ENCODE data around the gene ITGB1BP2.
"Not testable (repeated sequence)": the region's sequence is repeated elsewhere in the genome, so short reads cannot be mapped to it uniquely, and the experiment has no call there.

ITGB1BP2 gene

DNA sequence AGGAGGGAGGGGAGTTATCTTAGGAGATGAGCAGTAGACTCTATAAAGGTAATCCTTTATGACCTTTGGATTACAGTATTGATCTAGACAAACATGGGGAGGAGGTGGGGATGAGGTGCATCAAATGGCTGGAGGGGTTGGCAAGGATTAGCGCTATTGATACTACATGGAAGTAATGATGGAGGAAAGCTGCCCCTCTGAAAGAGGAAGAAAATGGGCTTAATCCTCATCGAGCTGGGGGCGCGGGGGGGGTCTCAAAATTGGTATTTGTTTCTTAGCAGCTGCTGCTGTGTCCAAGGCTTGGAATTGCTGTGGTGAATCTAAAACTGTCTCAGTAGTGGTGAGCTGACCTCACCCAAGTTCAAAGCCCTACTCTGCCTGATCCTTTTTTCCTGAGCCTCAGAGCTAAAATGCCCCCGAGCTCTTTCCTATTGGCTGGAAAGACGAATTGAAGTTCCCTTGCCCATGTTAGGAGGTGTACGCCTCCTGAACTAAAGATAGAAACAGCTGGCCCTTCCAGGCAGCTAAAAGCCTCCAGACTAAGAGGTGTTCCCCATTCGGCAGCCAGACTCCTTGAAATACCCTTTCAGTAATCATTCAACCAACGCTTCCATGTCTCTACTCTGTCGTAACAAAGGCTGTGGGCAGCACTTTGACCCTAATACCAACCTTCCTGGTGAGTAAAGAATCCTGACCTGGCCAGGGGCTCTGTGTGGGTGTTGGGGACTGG lies at the start of gene ITGB1BP2:
TSS of gene ITGB1BP2 (plus strand) at position 556 of the 730 bp plus-strand sequence. CDS start at position 613, 57 bp downstream.
- no peak for DNase-seq

DNA sequence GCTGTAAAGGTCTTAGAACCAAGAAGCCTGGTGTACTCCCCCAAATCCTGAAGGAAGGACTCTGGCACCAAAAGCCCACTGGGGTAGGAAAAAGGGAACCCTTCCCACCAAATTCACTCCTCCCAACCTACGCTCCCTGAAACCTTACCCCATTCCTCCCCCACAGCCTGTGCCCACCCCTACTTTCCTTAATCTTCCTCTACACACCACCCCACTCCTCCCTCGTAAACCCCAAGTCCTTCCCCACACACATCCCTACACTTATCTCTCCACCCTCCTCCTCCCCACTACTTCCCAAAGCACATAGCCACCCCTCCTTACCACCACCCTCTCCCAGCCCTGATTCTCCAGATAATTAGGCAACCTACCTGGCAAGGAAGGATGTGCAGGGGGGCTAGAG lies 49.3 kb upstream of the ITGB1BP2 start:
- DNase-seq, result no peak

DNA sequence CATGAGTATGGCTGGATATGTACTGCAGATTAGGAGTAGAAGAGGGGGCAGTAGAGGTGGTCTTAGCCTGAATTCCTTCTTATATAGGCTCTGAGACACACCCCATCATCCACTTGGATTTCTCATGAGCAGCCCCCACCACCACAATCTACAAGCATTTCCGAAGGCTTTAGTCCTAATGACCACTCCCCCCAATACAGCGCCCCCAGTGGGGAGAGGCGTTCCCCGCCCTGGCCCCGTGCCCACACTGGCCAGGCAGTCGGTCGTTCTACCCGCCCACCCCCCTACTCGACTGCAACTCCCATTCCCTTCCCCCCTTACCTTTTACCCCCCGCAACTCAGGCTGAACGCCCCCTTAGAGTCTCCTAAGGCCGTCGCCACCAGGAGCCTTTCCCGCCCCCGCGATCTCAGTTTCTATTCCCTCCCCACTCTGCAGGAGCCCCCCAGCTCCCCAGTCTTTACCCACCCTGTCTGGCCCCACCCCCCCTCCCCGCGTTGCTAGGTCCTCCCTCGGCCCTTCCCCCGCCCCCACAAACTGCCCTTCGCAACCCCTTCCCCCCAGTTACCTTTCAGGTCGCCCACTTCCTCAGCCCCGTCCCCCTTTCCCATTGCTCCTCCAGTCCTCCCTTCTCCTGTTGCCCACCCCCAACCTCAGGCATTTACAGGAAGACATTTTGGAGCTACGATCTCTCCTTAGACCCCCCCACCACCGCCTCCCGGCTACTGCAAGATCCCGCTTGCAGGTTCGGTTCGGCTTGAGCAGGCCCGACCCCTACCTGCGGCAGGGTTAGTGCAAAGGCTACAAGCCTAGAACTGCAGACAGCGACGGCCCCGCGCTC lies 48.1 kb upstream of the ITGB1BP2 start:
- DNase-seq, result peak; percentile 2 to 67 (median 33)

DNA sequence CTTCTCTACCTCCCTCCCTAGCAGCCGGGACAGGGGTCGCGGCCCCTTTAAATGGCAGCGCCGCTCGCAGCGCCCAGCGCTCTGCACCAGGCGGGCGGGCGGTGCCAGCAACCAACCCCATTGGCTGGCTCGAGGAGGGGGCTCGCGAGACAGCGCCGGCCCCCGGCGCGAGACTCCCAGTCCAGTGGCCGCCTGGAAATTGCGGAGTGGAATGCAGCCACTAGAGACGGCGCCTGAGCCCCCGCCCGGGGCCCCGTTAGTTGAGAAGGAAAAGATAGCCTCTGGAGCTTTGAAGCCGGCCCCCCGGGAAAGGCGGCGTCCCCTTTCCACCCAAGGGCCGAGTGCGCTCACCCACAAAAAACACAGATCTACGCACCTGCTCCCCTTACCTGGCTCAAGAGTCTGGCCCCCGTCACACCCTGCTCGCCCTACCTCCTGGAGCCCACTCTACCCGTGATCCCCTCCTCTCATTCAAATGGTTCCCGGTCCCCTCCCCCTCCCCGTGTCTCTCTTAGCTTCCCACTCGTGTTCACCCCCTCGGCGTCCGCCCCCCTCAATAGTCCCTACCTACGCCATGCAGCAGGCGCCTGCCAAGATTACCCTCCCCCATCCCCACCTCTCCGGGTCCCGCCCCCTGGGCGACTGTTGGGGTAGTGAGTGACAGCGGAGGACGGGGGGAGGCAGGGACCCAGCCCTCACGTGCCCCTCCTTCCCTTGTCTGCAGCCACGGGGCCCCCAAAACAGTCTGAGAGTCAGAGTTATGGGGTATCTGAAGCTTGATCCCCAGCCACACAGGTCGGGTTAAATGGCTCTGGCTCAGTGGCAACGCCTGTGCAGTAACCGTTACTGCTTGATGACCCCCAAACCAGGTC lies 47.2 kb upstream of the ITGB1BP2 start, which contains the start of gene ZMYM3:
TSS of gene ZMYM3 (minus strand) at position 49 of the 872 bp plus-strand sequence. CDS start 885 bp downstream, outside the sequence.
- DNase-seq, result peak; percentile 86 to 92 (median 88)

DNA sequence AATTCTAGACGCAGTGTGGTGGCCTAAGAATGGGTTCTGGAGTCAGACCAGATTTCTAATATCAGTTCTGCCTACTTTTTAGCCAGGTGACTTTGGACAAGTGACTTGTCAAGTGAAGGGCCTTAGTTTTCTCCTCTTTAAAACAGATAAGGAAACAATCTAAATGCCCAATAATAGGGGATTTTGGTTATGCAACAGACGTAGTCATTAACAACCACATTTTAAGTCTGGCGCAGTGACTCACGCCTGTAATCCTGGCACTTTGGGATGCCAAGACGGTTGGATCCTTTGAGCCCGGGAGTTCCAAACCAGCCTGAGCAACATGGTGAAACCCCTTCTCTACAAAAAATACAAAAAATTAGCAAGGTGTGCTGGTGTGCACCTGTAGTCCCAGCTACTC lies 45.5 kb upstream of the ITGB1BP2 start:
- peak in 1 of 3 experiments; percentile 36 for DNase-seq

DNA sequence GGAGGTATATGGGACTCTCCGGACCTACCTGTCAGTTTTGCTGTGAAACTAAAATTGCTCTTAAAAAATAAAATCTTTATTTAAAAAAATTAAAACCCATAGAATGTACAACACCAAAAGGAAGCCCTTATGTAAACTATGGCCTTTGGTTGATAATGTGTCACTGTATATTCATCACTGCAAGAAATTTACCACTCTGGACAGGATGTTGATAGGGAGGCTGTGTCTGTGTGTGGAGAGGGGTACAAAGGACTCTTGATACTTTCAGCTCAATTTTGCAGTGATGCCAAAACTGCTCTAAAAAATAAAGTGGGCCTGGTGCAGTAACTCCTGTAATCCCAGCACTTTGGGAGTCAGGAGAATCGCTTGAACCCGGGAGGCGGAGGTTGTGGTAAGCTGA lies 44.7 kb upstream of the ITGB1BP2 start:
- DNase-seq, result no peak

DNA sequence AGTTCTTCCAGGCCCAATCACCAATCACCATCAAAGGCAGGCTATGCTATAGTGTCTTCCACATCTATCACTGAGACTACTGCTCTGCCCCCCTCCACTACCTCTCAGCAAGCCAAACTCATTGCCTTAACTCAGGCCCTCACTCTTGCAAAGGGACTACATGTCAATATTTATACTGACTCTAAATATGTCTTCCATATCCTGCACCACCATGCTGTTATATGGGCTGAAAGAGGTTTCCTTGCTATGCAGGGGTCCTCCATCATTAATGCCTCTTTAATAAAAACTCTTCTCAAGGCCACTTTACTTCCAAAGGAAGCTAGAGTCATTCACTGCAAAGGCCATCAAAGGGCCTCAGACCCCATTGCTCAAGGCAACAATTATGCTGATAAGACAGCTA lies 32.9 kb upstream of the ITGB1BP2 start:
- DNase-seq, result not testable (repeated sequence)

DNA sequence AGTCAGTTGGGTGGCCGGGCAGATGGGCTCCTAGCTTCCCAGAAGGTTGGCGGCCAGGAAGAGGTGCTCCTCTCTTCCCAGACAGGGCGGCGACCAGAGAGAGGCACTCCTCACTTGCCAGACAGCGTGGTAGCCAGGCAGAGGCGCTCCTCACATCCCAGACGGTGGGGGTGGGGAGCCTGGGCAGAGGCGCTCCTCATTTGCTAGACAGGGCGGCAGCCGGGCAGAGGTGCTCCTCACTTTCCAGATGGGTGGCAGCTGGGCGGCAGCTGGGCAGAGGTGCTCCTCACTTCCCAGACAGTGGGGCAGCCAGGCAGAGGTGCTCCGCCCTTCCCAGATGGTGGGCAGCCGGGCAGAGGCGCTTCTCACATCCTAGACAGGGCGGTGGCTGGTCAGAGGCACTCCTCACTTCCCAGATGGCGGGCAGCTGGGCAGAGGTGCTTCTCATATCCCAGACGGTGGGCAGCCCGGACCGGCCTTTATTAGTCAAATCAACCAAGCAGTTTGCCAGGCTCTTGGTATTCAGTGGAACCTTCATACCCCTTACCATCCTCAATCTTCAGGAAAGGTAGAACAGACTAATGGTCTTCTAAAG lies 31.7 kb upstream of the ITGB1BP2 start:
- DNase-seq, result no peak

DNA sequence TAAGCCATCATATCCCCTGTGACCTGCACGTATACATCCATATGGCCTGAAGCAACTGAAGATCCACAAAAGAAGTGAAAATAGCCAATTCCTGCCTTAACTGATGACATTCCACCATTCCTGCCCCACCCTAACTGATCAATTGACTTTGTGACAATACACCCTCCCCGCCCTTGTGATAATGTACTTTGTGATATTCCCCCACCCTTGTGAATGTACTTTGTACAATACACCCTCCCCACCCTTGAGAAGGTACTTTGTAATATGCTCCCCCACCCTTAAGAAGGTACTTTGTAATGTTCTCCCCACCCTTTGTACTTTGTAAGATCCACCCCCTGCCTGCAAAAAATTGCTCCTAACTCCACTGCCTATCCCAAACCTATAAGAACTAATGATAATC lies 29.2 kb upstream of the ITGB1BP2 start:
- DNase-seq, result not testable (repeated sequence)

DNA sequence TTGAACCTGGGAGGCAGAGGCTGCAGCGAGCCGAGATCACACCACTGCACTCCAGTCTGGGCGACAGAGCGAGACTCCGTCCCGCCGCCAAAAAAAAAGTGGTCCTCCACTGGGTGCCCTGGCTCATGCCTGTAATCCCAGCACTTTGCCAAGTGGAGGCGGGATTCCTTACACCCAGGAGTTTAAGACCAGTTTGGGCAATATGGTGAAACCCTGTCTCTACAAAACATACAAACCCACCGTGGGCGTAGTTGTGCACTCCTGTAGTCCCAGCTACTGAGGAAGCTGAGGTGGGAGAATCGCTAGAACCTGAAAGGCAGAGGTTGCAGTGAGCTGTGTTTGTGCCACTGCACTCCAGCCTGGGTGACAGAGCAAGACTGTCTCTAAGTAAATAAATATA lies 20.2 kb upstream of the ITGB1BP2 start:
- DNase-seq, result not testable (repeated sequence)

DNA sequence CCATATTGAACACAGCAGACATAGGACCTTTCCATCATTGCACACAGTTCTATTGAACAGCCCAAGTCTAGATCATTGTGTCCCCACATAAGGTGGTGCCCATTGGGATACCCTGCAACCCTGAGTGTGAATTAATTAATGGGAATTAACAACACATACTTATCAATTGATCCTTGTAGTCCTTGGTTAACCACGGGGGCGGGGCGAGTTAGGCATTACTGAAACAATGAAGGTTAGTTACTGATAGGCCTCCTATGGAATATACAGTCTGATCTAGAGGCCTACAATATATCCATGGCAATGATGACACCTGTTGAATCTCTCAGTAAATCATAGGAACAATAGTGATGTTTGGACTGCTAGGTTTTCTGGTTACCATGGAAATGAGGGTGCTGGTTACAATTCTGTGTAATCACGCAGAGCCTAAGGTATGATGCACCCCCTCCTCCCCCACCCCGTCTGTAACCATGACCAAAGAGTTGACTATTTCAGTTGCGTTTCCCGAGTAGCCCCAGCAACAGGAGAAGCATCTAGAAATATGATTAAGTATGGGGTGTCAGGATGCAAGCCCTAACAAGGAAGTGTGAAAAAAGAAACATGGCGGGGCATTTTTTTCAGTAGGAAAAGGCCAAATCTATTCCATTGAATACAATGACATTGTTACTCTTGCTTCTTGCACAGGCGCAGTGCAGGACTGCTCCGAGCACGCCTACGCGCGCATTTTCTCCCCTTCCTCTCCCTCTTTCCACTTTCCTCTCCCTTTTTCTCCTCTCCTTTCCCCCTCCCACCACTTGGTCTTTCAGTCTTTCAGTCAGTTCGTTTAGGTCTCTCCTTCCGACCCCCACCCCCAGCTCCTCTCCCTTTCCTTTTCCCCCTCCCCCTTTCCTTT lies 18.8 kb upstream of the ITGB1BP2 start:
- DNase-seq, result peak in 2 of 3 experiments; percentile 72 to 85

DNA sequence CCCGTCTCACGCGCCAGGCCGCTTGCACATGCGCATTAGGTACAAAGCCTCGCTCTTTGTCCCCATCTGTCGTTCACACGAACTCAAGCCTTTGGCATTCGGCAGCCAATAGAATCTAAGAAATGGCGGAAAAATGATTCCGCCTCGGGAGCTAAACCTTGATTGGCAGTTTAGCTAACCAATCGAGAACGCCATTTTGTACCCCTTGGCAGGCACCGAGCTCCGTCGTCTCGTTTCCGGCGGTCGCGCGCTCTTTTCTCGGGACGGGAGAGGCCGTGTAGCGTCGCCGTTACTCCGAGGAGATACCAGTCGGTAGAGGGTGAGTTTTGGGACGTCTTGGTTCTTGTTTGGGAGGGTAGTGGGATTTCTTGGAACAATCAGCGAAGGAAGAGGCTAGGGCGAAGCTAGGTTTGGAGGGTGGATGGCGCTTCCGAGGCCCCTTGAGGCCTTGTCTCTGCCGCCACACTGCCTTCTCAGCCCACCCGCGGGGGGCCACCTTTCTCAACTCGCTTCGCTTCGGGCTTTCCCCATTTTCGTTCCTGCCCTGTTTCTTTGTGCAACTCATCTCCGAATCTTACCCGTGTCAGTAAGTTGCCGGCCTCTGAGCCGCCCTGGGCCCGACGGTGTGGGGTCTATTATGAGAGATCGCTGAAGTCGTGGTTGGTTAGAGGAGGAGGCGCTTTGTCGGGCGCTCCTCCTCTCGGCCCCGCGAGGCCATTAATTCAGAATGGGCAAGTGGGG lies 18.0 kb upstream of the ITGB1BP2 start, which contains the start of gene NONO:
TSS of gene NONO (plus strand) at position 233 of the 741 bp plus-strand sequence. CDS start 7,003 bp downstream, outside the sequence.
- DNase-seq, result peak; percentile 95 to 99 (median 99)

DNA sequence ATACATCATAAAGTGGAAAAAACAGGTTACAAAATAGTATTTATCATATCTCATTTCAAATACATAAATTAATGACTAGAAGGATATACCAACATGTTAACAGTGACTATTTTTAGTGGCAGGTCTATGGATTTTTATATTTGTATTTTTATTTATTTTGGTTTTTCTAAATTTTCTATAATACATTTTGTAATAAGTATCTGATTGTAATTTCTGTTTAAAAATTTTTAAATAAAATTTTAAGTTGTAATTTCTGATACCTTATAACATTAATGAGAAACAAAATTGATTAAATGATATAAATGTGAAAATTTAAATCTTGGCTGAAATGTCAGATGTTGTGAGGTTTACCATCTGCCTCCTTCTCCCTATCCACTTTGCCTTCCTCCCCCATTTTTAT lies 15.6 kb upstream of the ITGB1BP2 start:
- DNase-seq, result no peak

DNA sequence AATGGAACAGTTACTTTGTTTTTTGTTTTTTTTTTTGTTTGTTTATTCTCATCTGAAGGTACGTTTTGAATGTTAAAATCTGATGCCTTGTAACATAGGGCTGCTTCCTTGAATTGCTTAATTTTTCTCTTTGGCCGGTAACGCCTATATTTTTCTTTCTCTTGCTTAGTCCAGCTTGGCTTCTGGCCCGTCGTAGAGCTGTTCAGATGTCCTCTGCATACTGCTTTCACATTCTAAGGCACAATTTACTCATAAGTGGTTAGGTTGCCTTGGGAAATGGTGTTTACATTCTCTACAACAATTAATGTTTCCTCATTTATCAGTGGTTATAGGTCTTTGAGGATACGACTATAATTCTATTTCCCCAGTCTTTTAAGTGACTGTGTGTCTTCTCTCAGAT lies 10.2 kb upstream of the ITGB1BP2 start:
- DNase-seq, result no peak

DNA sequence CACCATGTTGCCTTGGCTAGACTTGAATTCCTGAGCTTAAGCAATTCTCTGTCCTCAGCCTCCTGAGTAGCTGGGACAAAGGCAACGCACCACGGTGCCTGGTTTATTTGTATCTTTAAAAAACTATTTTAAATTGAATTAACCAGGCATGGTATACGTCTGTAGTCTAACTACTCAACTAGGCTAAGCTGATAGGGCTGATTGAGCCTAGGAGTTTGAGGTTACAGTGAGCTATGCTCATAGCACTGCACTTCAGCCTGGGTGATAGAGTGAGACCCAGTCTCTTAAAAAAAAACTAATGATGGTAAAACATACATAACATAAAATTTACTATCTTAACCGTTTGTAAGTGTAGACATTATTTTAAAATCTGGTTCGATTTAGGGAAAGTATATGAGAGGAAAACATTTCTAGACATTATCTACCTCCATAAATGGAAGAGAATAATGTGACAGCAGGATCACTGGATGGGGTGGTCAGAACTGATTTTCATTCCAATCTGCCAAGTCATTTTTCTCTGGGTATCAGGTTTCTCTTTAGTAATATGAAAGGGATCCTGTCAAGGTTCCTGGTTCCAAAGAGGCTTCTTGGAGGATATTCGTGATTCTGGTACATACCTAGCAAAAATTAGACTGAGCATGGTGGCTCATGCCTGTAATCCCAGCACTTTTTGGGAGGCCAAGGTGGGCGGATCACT lies 8.7 kb upstream of the ITGB1BP2 start:
- no peak for DNase-seq

DNA sequence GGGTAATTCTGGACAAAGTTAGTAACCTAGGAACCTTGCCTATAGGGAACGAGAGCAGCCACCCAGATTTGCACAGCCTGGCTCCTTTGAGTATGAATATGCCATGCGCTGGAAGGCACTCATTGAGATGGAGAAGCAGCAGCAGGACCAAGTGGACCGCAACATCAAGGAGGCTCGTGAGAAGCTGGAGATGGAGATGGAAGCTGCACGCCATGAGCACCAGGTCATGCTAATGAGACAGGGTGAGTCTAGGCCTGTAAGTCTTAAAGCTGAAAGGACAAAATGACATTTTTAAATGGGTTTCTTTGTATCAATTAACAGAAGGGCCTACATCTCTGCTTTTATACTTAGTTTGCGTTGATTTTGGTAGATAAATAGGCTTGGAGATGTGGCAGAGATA lies 4.7 kb upstream of the ITGB1BP2 start:
- DNase-seq, result no peak

DNA sequence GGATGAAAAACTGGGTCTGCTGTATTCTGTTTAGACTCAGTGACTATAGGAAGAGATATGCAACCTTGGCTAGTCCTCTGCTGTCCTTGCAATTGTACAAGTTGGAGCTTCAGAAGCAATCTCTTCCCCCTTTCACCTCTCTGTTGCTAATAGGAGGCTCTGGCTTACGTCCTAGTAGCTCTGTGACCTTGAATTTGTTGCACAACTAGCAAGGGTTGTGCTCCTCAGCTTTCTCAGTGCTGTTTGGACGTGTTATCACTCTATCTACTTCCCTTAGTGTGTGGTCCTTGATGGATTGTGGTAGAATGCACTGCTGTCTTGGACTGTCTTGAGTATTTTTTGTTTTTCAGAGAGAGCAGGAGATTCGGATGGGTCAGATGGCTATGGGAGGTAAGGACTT lies 3.4 kb upstream of the ITGB1BP2 start:
- DNase-seq, result no peak

DNA sequence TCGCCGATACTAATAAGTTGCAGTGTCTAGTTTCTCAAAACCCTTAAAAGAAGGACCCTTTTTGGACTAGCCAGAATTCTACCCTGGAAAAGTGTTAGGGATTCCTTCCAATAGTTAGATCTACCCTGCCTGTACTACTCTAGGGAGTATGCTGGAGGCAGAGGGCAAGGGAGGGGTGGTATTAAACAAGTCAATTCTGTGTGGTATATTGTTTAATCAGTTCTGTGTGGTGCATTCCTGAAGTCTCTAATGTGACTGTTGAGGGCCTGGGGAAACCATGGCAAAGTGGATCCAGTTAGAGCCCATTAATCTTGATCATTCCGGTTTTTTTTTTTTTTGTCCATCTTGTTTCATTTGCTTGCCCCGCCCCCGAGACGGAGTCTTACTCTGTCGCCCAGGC lies 1.5 kb upstream of the ITGB1BP2 start:
- not testable (repeated sequence) for DNase-seq

DNA sequence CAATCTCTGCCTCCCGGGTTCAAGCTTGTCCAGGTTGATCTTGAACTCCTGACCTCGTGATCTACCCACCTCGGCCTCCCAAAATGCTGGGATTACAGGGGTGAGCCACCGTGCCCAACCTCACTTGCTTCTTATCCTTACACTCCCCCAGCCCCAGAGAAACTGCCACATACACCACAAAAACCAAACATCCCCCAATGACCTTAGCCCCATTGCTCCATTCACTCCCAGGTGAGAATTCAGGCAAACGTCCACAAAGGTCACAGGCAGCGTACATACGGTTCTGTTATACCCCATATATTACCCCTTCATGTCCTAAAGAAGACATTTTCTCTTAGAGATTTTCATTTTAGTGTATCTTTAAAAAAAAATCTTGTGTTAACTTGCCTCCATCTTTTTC lies 1.1 kb upstream of the ITGB1BP2 start:
- not testable (repeated sequence) for DNase-seq
